HG03103 (cell line): ENCODE measurements around the gene UPK3BL2.
"Not testable (repeated sequence)": the region's sequence is repeated elsewhere in the genome, so short reads cannot be mapped to it uniquely, and the experiment has no call there.

Experiments used
- ATAC-seq: cut with Tn5 transposase; IDR thresholded peaks from one replicate; pipeline ENCODE4 v1.9.1; 2021; ENCODE audit warnings: low read depth; ENCODE audit not compliant: unreplicated experiment

Gene UPK3BL2

GRCh38 chr7:102532127-102532526, 11.4 kb downstream of the UPK3BL2 start:
- not testable (repeated sequence) for ATAC-seq

- ATAC-seq, result not testable (repeated sequence)
These were observed 11.9 kb downstream of the UPK3BL2 start for GRCh38 chr7:102531583-102531982.

GRCh38 chr7:102527822-102528793, 15.4 kb downstream of the UPK3BL2 start:
- not testable (repeated sequence) for ATAC-seq

GRCh38 chr7:102527182-102527581, 16.3 kb downstream of the UPK3BL2 start:
- ATAC-seq, result not testable (repeated sequence)

- ATAC-seq, result not testable (repeated sequence)
These were observed 18.7 kb downstream of the UPK3BL2 start for GRCh38 chr7:102524803-102525202.

- not testable (repeated sequence) for ATAC-seq
These were observed 22.7 kb downstream of the UPK3BL2 start for GRCh38 chr7:102520797-102521196.

GRCh38 chr7:102517550-102518147, 25.8 kb downstream of the UPK3BL2 start, which contains the start of gene RASA4B:
RASA4B (minus strand) TSS chr7:102517777; CDS start chr7:102517710, 67 bp downstream.
- ATAC-seq, result peak; percentile 80

- ATAC-seq, result not testable (repeated sequence)
These were observed 26.5 kb downstream of the UPK3BL2 start for GRCh38 chr7:102516951-102517350.

GRCh38 chr7:102515889-102516288, 27.6 kb downstream of the UPK3BL2 start:
- ATAC-seq, result not testable (repeated sequence)

GRCh38 chr7:102514881-102515721, 28.4 kb downstream of the UPK3BL2 start:
- peak; percentile 54 for ATAC-seq

GRCh38 chr7:102512642-102513221, 30.8 kb downstream of the UPK3BL2 start:
- ATAC-seq, result not testable (repeated sequence)

- peak; percentile 43 for ATAC-seq
These were observed 31.5 kb downstream of the UPK3BL2 start for GRCh38 chr7:102511860-102512522.

- ATAC-seq, result not testable (repeated sequence)
These were observed 32.9 kb downstream of the UPK3BL2 start for GRCh38 chr7:102510575-102510974.

- not testable (repeated sequence) for ATAC-seq
These were observed 35.9 kb downstream of the UPK3BL2 start for GRCh38 chr7:102507410-102508088.

- ATAC-seq, result not testable (repeated sequence)
These were observed 38.0 kb downstream of the UPK3BL2 start for GRCh38 chr7:102505298-102506185.

GRCh38 chr7:102503141-102503540, 40.4 kb downstream of the UPK3BL2 start:
- not testable (repeated sequence) for ATAC-seq

- ATAC-seq, result not testable (repeated sequence)
These were observed 45.2 kb downstream of the UPK3BL2 start for GRCh38 chr7:102498321-102498720.

GRCh38 chr7:102497308-102497707, 46.2 kb downstream of the UPK3BL2 start:
- ATAC-seq, result not testable (repeated sequence)
